ENCODE data around the gene PHACTR3.

GRCh38 chr20:59816146-59816738 lies 211.9 kb downstream of the PHACTR3 start:
- no peak for TF ChIP-seq CTCF (IDR thresholded peaks at IDR 0.05 in 2 of 3, conservative IDR thresholded peaks at IDR 0.05 in 1 of 3; ENCODE audit: borderline replicate concordance in 1 of 3, insufficient read depth in 1 of 3, low read depth in 2 of 3, low read length in 2 of 3)
- TF ChIP-seq JUND (IDR thresholded peaks at IDR 0.05), result no peak
- no peak for TF ChIP-seq ZBTB33 (IDR thresholded peaks at IDR 0.05; ENCODE audit: extremely low read depth, insufficient replicate concordance, low read length)
- TF ChIP-seq EZH2 (IDR thresholded peaks at IDR 0.05), result no peak

Measured in HCT116 (cell line).